NK-92 (cell line): Measurements from ENCODE around the gene CARD9.
A peak's percentile ranks its signal among the peaks of the same experiment; 100 is the strongest.
"Not testable (repeated sequence)": the region's sequence is repeated elsewhere in the genome, so short reads cannot be mapped to it uniquely, and the experiment has no call there.

Experiments used
- DNase-seq: peaks from one replicate; lab custom pipeline; 2025; ENCODE audit not compliant: unreplicated experiment; lab: John Stamatoyannopoulos, UW

Gene CARD9, protein sequence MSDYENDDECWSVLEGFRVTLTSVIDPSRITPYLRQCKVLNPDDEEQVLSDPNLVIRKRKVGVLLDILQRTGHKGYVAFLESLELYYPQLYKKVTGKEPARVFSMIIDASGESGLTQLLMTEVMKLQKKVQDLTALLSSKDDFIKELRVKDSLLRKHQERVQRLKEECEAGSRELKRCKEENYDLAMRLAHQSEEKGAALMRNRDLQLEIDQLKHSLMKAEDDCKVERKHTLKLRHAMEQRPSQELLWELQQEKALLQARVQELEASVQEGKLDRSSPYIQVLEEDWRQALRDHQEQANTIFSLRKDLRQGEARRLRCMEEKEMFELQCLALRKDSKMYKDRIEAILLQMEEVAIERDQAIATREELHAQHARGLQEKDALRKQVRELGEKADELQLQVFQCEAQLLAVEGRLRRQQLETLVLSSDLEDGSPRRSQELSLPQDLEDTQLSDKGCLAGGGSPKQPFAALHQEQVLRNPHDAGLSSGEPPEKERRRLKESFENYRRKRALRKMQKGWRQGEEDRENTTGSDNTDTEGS

DNA sequence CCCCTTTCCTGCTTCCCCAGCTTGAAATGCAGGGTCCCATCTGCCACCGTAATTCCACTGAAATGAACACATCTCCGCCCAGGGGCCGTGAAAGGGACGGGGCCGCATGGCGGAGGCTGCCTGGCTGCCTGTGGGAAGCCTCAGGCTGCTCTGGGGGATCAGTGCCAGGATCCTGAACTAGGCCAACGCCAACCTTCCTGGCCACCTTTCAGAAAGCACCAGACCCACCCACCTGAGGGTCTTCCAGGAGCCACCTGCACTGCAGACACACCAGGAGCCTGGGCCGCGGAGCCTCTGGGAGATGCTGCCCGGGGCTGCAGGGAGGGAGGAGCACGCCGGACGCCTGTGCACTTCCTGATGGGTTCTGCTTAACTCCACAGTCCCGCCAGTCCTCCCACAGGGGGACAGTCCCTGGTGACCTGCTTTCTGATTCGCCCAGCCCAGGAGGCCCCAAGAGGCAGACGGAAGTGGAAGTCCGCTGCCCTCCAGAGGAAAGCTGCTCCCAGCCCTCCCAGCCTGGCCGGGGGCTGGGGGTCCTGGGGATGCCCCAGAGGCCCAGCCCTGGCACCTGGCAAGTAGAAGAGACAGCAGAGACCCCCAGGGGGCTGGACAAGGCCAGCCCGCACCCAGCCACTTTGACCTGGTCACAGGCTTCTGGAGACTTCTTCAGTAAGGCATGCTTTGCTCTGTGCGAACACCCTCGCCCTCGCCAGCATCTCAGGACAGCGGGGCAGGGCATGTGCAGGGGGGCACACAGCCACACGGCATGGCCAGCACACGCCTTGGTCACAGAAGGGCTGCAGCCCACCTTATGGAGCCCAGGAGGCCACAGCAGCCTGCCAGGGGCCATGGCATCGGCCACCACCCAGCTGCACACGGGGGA lies at the start of gene CARD9:
Gene CARD9, minus strand, starts transcription at position 370 of the 883 bp plus-strand sequence. CDS start 1,591 bp downstream, outside the sequence.
- no peak for DNase-seq

DNA sequence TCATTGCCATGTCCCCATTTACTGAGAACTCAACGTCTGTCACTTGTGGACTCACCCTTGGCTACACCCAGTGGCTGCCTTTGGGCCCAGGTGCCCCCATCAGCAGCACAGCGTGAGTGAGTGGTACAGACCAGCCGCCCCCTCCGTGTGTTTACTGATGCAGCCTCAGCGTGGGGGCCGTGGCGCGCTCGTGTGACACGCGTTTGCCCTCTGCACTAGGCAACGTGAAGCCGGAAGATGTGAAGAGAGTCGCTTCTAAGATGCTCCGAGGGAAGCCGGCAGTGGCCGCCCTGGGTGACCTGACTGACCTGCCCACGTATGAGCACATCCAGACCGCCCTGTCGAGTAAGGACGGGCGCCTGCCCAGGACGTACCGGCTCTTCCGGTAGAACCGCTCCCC lies 49.4 kb upstream of the CARD9 start:
- no peak for DNase-seq

DNA sequence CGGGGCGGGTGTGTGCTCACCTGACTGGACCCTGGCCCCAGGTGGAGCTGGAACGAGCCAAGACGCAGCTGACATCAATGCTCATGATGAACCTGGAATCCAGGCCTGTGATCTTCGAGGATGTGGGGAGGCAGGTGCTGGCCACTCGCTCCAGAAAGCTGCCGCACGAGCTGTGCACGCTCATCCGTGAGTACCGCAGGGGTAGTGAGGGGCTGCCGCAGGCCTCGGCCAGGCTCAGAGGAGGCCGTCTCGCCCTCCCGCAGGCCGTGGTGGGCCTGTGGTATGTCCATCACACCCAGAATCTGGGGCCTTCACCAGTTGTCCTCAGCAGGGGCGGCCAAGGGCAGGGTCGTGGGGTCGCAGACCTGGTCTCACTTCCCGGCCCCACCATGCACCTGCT lies 48.3 kb upstream of the CARD9 start:
- no peak for DNase-seq

DNA sequence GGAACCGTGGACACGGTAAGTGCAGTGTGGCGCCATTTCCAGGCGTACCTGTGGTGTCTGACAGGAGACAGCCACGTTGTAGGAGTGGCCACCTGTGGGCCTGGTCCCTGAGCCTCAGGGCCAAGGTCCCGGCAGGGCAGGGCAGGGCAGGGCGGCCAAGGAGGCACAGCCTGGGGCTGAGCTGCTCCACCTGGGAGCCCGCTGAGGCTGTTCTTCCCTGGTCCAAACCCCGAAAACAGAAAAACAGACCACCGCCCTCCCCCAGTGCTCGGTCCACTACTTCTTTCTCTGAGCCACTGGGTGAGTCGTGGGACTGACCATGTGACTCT lies 45.6 kb upstream of the CARD9 start:
- DNase-seq, result no peak

DNA sequence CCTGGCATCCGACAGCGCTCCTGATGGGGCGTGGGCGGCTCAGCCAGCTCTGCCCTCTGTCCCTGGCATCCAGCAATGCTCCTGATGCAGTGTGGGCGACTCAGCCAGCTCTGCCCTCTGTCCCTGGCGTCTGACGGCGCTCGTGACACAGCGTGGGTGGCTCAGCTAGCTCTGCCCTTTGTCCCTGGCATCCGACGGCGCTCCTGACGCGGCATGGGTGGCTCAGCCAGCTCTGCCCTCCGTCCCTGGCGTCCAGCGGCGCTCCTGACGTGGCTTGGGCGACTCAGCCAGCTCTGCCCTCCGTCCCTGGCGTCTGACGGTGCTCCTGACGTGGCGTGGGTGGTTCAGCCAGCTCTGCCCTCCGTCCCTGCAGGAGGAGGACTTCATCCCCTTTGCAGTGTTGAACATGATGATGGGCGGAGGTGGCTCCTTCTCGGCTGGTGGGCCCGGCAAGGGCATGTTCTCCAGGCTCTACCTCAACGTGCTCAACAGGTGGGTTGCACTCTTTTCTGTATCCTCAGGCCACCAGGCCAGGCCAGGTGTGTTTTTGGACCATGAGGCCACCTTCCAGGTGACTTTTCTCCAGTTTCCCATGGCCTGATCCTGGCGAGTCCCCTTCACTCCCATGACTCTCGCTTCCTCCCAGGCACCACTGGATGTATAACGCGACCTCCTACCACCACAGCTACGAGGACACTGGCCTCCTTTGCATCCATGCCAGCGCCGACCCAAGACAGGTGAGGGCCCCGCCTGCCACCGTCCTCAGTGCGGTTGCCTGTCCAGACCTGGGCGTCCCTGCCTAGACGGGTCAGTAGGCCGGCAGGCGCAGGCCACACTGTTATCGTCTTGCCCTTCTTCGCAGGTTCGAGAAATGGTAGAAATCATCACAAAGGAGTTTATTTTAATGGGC lies 45.0 kb upstream of the CARD9 start:
- DNase-seq, result no peak

DNA sequence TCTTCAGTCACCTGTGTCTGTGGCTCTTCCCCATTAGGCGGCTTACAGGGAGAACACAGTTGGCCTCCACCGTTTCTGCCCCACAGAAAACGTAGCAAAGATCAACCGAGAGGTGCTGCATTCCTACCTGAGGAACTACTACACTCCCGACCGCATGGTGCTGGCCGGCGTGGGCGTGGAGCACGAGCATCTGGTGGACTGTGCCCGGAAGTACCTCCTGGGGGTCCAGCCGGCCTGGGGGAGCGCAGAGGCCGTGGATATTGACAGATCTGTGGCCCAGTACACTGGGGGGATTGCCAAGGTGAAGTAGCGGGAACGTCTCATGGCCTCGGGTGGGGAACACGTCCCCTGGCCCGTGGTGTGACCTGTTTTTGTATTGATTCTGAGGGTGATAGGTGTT lies 43.4 kb upstream of the CARD9 start:
- DNase-seq, result no peak

DNA sequence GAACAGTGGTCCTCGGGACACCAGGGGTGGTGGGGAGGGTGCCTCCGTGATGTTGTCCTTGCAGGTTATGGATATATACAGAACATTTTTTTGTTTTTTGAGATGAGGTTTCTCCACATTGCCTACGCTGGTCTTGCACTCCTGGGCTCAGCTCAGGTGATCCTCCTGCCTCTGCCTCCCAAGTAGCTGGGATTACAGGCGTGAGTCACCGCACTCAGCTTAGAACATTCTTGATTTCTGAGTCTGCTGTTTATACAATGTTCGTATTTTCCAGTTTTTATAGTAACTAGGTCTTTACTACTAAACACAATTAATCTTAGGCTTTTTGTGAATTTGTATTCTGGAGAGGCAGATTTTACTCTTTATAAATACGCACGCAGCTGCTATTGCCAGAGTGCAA lies 43.0 kb upstream of the CARD9 start:
- no peak for DNase-seq

DNA sequence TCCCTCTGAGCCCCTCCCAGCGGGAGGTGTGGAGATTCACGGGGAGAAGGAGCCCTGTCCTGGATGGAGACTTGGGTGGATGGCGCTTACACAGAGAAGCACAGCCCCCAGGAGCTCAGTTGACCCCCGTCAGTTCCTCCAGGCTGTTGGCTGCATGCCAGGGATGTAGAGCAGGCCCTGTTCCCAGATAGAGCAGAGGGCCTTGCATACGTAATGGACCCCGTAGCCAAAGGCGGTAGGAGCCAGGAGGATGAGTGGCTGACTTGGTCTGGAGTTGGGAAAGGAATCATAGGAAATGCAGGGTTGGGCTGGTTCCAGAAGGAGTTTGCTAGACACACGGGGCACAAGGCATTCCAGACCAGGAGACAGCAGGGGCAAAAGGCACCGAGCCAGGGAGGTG lies 39.5 kb upstream of the CARD9 start:
- no peak for DNase-seq

DNA sequence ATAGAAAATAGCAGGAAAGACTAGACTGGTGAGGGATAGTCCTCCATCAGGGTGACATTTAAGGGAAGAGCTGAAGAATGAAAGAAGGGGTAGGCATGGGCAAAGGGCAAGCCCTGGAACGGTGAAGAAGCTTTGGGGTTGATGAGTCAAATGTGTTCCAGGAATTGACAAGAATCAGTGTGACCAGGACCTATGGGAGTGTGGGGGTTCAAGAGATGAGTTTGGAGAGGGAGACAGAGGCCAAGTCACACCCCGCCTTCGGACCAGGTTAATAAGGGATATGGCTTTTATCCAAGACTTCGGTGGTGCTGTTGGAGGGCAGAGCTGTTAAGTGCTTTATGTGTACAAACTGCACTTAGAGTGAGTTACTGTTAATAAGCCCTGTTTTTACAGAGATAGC lies 37.9 kb upstream of the CARD9 start:
- DNase-seq, result no peak

DNA sequence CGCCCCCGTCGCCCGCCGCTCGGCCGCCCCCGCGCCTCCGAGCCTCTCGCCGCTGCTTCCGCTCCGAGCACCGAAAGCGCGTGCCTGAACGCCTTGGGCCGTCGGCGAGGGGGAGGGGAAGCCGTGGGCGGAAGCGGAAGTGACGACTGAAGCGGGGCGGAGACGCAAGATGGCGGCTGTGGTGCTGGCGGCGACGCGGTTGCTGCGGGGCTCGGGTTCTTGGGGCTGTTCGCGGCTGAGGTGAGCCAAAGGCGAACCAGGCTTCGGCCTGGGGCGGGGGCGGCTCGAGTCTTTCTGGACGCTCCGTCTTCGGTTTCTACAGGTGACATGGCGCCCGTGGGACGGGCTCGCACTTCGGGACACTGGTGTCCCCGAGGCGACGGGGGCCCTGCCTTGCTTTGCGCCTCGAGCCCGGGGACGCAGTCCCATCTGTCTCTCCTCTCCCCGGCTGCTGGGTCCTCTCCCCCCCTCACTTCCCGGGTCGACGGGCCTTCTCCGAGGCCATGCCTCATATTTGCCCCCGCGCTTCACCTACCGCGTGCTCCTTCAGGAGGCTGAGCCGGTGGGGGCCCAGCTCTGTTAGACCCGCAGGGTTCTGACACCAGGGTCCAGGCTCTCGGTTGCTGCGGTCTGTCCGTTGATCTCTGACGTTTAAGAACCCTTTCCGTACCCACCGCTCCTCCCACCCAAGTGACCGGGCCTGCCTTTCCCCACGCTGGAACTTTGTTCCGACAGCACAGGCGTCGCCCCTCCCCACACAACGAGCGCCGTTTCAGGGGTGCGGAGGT lies 37.2 kb upstream of the CARD9 start, which contains the start of the genes ENTR1 and PMPCA:
Gene ENTR1, minus strand, starts transcription at position 115 of the 788 bp plus-strand sequence. CDS start 217 bp downstream, outside the sequence.
Gene PMPCA, plus strand, starts transcription at position 159 of the 788 bp plus-strand sequence. Its CDS starts 11 bp downstream, at position 170.
- DNase-seq, result peak; percentile 60

DNA sequence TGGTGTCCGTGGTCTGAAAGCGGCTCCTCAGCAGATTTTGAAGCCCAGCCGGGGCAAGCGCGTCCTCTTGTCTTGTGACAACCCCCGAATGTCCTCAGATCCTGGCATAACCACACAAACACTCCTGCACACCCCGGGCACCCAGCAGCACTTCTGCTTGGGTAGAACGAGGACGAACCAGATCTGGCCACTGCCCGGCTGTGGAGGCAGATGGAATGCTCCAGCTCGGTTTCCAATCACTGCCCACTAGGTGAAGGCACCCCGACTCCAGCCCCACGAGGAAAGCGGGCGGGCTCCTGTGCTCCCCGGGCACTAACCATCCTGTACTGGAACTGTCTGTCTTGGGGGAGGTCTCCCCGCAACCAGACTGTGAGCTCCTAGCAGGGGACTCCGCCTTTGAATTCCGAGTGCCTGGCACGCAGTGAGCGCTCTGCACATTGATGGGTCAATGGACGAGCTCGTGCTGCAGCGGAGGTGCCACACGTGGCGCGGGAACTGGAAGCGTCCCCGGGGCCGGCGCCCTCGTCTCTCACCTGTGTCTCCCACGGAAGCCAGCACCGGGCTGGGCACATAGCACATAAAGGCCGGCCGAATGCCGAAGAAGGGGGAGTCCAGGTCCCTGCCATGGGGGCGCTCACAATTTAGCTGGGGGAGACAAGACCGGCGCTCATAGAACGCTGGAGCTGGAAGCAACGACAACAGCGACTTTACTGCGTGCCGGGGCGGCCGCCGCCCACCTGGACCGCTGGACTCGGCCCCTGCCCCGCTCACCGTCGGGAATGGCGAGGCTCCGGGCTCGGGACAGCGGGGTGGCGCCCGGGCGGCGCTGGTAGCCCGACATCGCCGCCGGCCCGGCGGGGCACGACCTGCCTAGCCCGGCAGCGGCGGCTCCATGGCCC lies 36.3 kb upstream of the CARD9 start:
- no peak for DNase-seq

DNA sequence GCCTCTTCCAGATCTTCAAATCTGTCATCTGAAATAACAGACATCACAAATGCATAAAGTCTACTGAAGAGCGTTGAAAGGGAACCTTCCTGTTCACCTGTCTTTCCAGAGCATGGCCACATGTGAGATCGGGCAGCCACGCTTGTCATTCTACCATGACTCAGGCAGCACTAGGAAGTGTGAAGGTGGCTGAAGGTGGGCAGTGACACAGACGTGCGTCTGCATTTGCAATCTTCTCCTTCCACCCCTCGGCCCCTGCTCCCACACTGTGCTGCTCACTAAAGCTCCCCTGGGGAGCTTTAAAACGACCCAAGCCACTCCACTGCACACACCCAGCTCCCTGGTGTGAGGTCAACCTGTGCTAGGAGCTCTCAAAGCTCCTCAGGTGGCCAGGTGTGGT lies 34.4 kb upstream of the CARD9 start:
- no peak for DNase-seq

DNA sequence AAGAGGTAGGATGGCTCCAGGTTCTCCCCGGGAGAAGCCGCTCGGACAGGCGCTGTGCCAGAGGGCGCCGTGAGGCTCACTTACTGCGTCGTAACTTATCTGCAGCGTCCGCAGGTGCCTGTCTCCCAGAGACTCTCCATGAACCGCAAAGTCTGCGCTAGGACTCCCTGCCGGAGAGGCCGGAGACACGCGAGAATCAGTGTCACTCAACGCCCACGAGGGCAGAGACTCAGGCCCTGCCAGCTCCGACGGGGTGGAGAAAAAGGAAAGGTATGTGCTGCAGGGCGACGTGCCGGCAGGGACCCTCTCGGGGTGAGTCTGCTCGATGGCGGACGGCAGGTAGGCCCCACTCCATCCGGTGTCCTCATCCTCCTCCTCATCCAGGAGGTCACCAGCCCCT lies 33.6 kb upstream of the CARD9 start:
- DNase-seq, result not testable (repeated sequence)

DNA sequence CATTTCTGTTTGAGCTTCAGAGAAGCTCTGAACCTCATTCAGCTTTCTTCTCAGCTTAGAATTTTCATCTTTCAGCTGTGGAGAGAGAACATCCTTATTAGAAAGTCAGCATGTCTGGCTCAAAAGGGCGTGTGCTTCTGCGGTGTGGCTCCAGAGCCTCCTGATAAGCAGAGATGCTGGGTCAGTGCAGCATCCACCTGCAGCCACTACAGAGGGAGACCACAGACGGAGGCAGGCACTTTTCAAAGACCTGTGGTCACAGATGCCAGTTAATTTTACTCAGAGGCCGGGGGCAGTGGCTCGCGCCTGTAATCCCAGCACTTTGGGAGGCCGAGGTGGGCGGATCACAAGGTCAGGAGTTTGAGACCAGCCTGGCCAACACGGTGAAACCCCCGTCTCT lies 32.4 kb upstream of the CARD9 start:
- not testable (repeated sequence) for DNase-seq

DNA sequence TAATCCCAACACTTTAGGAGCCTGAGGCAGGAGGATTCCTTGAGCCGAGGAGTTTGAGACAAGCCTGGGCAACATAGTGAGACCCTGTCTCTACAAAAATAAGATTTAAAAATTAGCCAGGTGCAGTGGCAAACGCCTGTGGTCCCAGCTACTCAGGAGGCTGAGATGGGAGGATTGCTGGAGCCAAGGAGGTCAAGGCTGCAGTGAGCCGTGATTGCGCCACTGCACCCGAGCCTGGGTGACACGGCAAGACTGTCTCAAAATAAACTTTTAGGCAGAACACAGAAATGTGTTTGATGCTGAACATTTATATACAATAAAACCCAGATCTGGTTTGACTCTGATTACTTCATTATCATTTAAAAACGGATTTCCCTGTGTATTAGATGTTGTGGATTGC lies 32.0 kb upstream of the CARD9 start:
- DNase-seq, result no peak

DNA sequence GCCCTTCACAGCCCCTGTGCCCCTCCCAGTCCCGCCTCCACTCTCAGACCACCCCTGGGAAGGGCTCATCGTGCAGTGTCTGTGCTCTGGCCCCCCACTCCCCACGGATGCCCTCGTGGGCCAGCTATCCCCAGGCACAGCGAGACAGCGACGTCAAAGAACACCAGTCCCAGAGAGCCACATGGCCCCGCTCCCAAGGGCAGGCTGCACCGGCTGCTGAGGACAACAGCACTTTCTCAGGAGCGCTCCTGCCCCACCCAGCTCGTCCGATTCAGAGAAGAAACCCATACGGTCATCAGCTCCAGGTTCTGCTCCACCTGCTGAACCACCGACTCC lies 31.3 kb upstream of the CARD9 start:
- DNase-seq, result no peak

DNA sequence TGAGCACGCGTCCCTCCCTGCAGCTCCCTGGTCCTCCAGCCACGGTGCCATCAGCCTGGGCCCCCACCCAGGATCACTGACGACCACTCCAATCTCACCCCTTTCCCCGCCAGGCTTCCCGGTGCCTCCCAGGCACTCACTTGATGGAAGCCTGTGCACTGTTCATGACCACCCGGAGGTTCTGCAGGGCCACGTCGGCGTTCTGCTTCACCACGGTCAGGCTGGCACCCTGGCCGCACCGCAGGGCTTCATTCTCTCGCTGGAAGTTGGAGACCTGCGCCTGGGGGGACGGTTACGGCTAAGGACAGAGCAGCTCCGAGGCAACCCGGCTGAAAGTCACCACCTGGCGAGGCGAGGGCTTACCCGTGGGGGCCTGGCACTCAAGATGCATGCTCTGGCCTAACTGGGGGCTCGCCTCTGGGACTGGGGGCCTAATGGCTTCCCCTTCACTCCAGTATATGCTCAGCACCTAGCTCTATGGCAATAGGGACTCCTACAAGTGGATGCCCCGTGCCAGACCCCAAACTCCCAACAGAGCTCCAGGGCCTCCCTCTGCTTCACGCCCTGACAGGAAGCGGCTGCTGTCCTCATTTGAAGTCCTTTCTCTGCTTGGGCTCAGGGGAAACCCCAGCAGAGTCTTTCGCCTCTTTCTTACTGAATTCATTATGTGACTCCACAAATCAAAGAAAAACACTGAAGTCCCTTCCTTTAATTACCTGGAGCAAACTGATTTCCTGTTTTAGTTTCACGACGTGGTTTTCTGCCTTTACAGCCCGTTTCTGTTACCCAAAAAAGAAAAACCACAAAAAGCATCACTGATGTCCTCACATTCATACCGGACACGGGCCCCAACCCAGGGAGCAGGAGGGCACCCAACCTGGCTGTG lies 30.7 kb upstream of the CARD9 start:
- peak; percentile 43 for DNase-seq

DNA sequence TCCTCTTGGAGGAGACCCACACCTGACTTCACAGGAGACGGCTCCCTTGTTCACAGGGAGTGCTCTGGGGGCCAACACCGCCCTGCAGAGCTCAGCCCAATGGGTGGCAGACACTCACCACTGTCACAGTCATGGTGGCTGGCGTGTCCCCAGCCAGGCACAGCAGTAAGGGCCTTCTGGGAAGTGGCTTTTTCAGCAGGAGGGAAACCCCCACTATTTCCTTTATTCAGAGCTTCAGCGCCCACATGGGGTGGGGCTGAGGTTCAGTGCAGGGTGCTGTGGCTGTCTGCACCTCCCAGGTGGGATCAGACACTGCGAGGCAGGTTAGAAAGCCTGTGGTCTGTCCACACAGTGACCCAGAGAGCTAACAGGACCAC lies 30.1 kb upstream of the CARD9 start:
- DNase-seq, result no peak
